WI38 (cell line): Measurements from ENCODE around the gene MEI4.
"Not testable (repeated sequence)": the region's sequence is repeated elsewhere in the genome, so short reads cannot be mapped to it uniquely, and the experiment has no call there.

Experiments
- H3K4me3 ChIP-seq: 2 replicates; pipeline ENCODE4 v1.5.1; 2011; ENCODE audit warnings: low read depth, mild to moderate bottlenecking, control low read depth, low read length
- TF ChIP-seq, protein P1 (sequence below): IDR thresholded peaks from 2 replicates; pipeline ENCODE4 v1.5.1; 2012; ENCODE audit warnings: low read depth, mild to moderate bottlenecking, control low read depth, low read length

The MEI4 gene

DNA sequence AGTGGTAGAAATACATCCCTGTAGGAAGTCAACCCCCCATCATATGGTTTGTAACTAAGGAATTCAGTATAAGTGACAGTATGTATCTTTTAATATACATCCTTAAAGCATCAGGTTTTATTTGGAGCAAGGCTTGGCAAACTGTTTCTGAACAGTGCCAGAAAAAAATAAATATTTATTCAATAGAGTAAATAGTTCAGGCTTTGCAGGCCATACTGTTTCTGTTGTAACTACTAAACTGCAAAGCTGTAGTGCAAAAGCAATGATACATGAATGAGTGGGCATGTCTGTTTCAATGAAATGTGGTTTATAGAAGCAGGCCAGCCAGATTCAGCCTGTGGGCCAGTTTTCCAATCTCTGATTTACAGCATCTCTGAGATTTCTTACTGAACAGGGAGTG lies 977 bp downstream of the MEI4 start:
- TF ChIP-seq, protein P1, sequence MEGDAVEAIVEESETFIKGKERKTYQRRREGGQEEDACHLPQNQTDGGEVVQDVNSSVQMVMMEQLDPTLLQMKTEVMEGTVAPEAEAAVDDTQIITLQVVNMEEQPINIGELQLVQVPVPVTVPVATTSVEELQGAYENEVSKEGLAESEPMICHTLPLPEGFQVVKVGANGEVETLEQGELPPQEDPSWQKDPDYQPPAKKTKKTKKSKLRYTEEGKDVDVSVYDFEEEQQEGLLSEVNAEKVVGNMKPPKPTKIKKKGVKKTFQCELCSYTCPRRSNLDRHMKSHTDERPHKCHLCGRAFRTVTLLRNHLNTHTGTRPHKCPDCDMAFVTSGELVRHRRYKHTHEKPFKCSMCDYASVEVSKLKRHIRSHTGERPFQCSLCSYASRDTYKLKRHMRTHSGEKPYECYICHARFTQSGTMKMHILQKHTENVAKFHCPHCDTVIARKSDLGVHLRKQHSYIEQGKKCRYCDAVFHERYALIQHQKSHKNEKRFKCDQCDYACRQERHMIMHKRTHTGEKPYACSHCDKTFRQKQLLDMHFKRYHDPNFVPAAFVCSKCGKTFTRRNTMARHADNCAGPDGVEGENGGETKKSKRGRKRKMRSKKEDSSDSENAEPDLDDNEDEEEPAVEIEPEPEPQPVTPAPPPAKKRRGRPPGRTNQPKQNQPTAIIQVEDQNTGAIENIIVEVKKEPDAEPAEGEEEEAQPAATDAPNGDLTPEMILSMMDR = no peak
- H3K4me3 ChIP-seq = no peak overlapping the region

DNA sequence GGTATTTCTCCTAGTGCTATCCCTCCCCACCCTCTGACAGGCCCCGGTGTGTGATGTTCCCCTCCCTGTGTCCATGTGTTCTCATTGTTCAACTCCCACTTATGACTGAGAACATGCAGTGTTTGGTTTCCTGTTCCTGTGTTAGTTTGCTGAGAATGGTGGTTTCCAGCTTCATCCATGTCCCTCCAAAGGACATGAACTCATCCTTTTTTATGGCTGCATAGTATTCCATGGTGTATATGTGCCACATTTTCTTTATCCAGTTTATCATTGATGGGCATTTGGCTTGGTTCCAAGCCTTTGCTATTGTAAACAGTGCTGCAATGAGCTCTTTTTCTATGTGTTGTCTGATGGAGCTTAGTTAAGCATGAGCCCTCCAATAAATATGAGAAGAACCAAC lies 2.2 kb downstream of the MEI4 start:
- not testable (repeated sequence) for H3K4me3 ChIP-seq

DNA sequence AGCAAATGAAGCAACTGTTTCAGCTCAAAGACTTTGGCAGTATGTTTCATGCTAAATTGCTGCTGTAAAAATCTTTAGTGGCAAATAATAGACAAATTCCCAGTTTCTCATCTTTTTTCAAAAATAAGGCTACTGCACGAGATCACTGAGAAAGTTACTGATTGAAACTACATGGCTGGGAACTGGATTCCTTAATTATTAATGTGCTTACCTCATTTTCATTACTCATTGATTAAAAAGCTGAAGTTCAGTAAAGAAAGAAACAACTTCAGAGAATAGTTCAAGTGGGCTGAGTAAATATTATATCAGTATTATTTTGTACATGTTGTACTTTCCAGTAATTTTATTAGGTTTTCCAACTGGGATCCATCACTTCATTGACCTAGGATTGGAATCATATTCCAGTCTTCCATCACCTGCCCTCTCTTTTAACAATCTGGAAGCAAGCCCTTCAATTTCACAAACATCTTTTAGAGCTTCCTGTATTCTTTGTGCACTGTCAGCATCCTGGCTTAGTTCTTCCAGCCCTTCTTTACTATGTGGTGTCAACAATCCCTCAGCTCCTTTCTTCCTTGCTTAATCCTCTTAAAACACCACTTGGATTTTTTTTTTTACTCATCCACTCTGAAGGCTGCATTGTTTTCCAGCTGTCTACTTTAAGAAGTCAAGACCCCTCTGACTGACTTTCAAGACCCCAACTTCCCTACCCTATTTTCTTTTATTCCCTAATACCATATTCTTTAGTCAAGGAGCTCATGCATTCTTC lies 4.3 kb downstream of the MEI4 start:
- TF ChIP-seq, protein P1 = no peak

DNA sequence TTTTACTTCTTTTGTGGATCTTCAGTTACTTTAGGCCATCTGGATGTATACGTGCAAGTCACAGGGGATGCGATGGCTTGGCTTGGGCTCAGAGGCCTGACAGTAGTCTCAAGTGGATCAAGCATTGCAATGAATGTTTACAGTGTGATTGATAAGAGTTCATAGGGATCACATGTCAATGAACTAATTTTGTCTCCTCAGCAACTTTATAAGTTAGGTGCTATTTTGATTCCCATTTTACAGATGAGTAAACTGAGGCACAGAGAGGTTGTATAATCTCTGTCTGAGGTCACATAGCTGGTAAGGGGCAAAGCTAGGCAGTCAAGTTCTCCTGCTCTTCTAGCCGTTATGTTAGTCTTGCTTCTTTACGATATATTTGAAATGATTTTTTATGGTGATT lies 13.5 kb downstream of the MEI4 start:
- TF ChIP-seq, protein P1 = no peak
- H3K4me3 ChIP-seq = no peak overlapping the region

More for the DNA sequence above, 4.3 kb downstream of the MEI4 start:
- H3K4me3 ChIP-seq = no peak overlapping the region

DNA sequence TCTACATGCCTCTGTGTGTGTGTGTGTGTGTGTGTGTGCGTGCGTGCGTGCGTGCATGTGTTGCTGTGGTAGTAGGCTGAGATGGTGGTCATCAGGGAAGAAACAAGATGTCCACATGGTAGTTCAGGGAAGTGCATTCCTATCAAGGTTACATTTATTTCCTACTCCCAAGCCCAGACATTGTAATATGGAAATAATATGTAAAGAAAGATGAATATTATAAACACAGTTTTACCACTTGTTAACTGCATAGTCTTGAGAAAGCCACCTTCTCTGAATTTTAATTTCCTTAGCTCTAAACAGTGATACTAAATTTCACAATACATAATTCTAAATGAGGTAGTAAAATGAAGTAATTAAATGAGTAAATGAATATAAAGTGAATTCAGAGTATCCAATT lies 14.0 kb downstream of the MEI4 start:
- TF ChIP-seq, protein P1 = no peak
- no peak overlapping the region for H3K4me3 ChIP-seq

DNA sequence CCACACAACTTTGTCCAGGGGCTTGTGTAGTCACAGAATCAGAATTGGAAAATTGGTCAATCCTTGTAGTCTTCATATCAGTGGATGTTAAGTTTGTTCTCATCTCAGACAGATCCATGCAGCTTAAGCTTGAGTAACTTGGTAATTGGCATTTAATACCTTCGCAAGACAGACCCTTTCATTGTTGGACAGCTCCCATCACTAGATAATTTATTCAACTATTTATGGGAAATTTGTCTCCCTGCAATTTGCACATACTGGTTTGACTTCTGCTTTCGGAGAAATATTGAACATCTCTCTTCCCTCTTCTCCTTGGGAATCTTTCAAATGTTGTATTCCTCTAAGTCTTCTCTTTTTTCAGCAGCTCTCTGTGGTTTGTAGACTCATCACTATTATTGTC lies 17.1 kb downstream of the MEI4 start:
- TF ChIP-seq, protein P1 = no peak
- no peak overlapping the region for H3K4me3 ChIP-seq

DNA sequence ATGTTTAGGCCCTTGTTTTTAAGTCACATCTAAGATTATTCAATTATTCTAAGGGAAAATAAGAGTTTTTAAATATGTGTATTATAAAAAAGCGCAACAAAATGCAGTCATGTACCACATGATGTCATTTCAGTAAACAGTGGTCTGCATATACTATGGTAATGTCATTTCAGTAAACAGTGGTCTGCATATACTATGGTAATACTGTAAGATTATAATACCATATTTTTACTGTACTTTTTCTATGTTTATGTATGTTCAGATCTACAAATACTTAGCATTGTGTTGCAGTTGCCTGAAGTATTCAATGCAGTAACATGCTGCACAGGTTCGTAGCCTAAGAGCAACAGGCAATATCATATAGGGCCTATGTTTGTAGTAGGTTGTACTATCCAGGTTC lies 21.4 kb downstream of the MEI4 start:
- H3K4me3 ChIP-seq = no peak overlapping the region
- TF ChIP-seq, protein P1 = no peak

DNA sequence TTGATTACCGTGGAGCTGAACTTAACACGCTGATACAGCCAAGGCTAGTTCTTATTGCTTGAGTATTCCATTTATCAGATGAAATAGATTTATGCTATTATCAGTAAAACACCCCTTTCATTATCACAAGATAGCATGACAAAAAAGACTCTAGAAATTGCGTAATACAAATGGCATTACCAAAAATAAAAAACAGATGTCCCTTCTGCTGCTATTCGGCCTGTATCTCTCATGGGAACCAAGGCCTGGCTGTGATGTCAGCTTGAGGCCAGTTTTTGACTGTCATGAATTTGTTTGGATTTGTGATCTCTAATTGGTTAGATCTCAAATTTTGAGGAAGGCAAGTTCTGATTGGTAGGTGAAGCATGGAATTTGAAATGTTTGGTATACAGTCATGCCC lies 25.2 kb downstream of the MEI4 start:
- TF ChIP-seq, protein P1 = no peak

More for the DNA sequence above, 25.2 kb downstream of the MEI4 start:
- H3K4me3 ChIP-seq = no peak overlapping the region
